ENCODE results near the gene IGSF21. TPM values are rescaled to one million over a fixed set of nuclear protein-coding genes. Genes with fewer than 3 reads are reported as not detected.
A peak's percentile ranks its signal among the peaks of the same experiment; 100 is the strongest.

Gene IGSF21
- total and polyA plus RNA-seq, 2 experiments from 2014 or later = not detected

GRCh38 chr1:18376661-18377060, 269.1 kb downstream of the IGSF21 start:
- Histone ChIP-seq H3K9me2 (replicated peaks; ENCODE audit: insufficient read depth) (no peaks in the 10 kb centered on the region), H4K20me1 (ENCODE audit: insufficient read depth, poor library complexity, severe bottlenecking) (no peaks in the 10 kb centered on the region), H3K79me2 (no peaks in the 10 kb centered on the region), H3K9me3 (ENCODE audit: low read depth) (no peaks in the 10 kb centered on the region), H2AFZ (no peak overlapping the region), H3K4me3 (no peak overlapping the region), H3K27ac (no peak overlapping the region), H3K27me3 (no peaks in the 10 kb centered on the region), H3K4me2 (no peak overlapping the region), H3K4me1 (ENCODE audit: insufficient read depth) (no peaks in the 10 kb centered on the region), H3K36me3 (replicated peaks; ENCODE audit: insufficient read depth, low read depth) (no peaks in the 10 kb centered on the region)
- DNase-seq (ENCODE audit: low spot score) = no peak
- WGBS (ENCODE audit: low lambda C conversion rate, missing lambda C conversion rate) = 90% methylated on average over 24 of the region's 24 CpGs
- TF ChIP-seq EZH2phosphoT487 (IDR thresholded peaks at IDR 0.05; ENCODE audit: low read depth, severe bottlenecking, unreplicated experiment) (no peak), EZH2 (IDR thresholded peaks at IDR 0.05; ENCODE audit: borderline replicate concordance) (no peak), CTCF (IDR thresholded peaks at IDR 0.05; ENCODE audit: poor library complexity) (no peak)

GRCh38 chr1:18380288-18380687, 272.7 kb downstream of the IGSF21 start:
- no peak overlapping the region for H3K27ac ChIP-seq
- H4K20me1 ChIP-seq (ENCODE audit: insufficient read depth, poor library complexity, severe bottlenecking) = no peaks in the 10 kb centered on the region
- DNase-seq (ENCODE audit: low spot score) = no peak
- no peak overlapping the region for H3K4me2 ChIP-seq
- no peaks in the 10 kb centered on the region for H3K9me3 ChIP-seq (ENCODE audit: low read depth)
- TF ChIP-seq CTCF (IDR thresholded peaks at IDR 0.05; ENCODE audit: poor library complexity) (no peak), EZH2 (IDR thresholded peaks at IDR 0.05; ENCODE audit: borderline replicate concordance) (no peak), EZH2phosphoT487 (IDR thresholded peaks at IDR 0.05; ENCODE audit: low read depth, severe bottlenecking, unreplicated experiment) (no peak)
- H3K36me3 ChIP-seq (replicated peaks; ENCODE audit: insufficient read depth, low read depth) = no peaks in the 10 kb centered on the region
- no peaks in the 10 kb centered on the region for H3K9me2 ChIP-seq (replicated peaks; ENCODE audit: insufficient read depth)
- H3K4me1 ChIP-seq (ENCODE audit: insufficient read depth) = peaks cover 8% of the 10 kb centered on the region
- no peaks in the 10 kb centered on the region for H3K79me2 ChIP-seq
- H2AFZ ChIP-seq = no peak overlapping the region
- H3K4me3 ChIP-seq = no peak overlapping the region
- no peaks in the 10 kb centered on the region for H3K27me3 ChIP-seq

- Histone ChIP-seq H2AFZ (no peak overlapping the region), H3K9me2 (replicated peaks; ENCODE audit: insufficient read depth) (no peaks in the 10 kb centered on the region), H3K4me2 (peak overlapping the region; percentile 58), H3K27me3 (no peaks in the 10 kb centered on the region), H3K4me1 (ENCODE audit: insufficient read depth) (peaks cover 13% of the 10 kb centered on the region), H4K20me1 (ENCODE audit: insufficient read depth, poor library complexity, severe bottlenecking) (no peaks in the 10 kb centered on the region), H3K27ac (peak overlapping the region; percentile 87), H3K4me3 (no peak overlapping the region), H3K79me2 (no peaks in the 10 kb centered on the region), H3K36me3 (replicated peaks; ENCODE audit: insufficient read depth, low read depth) (no peaks in the 10 kb centered on the region), H3K9me3 (ENCODE audit: low read depth) (no peaks in the 10 kb centered on the region)
- 75% methylated on average over 5 of the region's 5 CpGs for whole genome bisulfite sequencing (ENCODE audit: low lambda C conversion rate, missing lambda C conversion rate)
- TF ChIP-seq CTCF (IDR thresholded peaks at IDR 0.05; ENCODE audit: poor library complexity) (no peak), EZH2 (IDR thresholded peaks at IDR 0.05; ENCODE audit: borderline replicate concordance) (no peak), EZH2phosphoT487 (IDR thresholded peaks at IDR 0.05; ENCODE audit: low read depth, severe bottlenecking, unreplicated experiment) (no peak)
- no peak for DNase-seq (ENCODE audit: low spot score)
These were observed 276.5 kb downstream of the IGSF21 start for GRCh38 chr1:18384059-18384458.

- H3K4me3 ChIP-seq = no peak overlapping the region
- TF ChIP-seq CTCF (IDR thresholded peaks at IDR 0.05; ENCODE audit: poor library complexity) = no peak
- no peak for TF ChIP-seq EZH2phosphoT487 (IDR thresholded peaks at IDR 0.05; ENCODE audit: low read depth, severe bottlenecking, unreplicated experiment)
- TF ChIP-seq EZH2 (IDR thresholded peaks at IDR 0.05; ENCODE audit: borderline replicate concordance) = no peak
- no peaks in the 10 kb centered on the region for H3K79me2 ChIP-seq
- peak overlapping the region; percentile 87 for H3K27ac ChIP-seq
- peaks cover 13% of the 10 kb centered on the region for H3K4me1 ChIP-seq (ENCODE audit: insufficient read depth)
- peak overlapping the region; percentile 58 for H3K4me2 ChIP-seq
- H3K27me3 ChIP-seq = no peaks in the 10 kb centered on the region
- DNase-seq (ENCODE audit: low spot score) = peak; percentile 18
- no peaks in the 10 kb centered on the region for H3K36me3 ChIP-seq (replicated peaks; ENCODE audit: insufficient read depth, low read depth)
- peak overlapping the region; percentile 56 for H2AFZ ChIP-seq
- 25% methylated on average over 1 of the region's 2 CpGs for WGBS (ENCODE audit: low lambda C conversion rate, missing lambda C conversion rate)
- no peaks in the 10 kb centered on the region for H3K9me2 ChIP-seq (replicated peaks; ENCODE audit: insufficient read depth)
- H4K20me1 ChIP-seq (ENCODE audit: insufficient read depth, poor library complexity, severe bottlenecking) = no peaks in the 10 kb centered on the region
- no peaks in the 10 kb centered on the region for H3K9me3 ChIP-seq (ENCODE audit: low read depth)
These were observed 276.9 kb downstream of the IGSF21 start for GRCh38 chr1:18384471-18384870.
